ENCODE measurements around the gene APP.

- TF ChIP-seq POLR2A (IDR thresholded peaks at IDR 0.05; ENCODE audit: low read depth, low read length) (no peak), PAX5 (IDR thresholded peaks at IDR 0.05; ENCODE audit: insufficient read depth, low read length, severe bottlenecking) (no peak)
Observed at GRCh38 chr21:25987531-25987930, 183.0 kb downstream of the APP start.

Measured in GM12891 (cell line).